ENCODE measurements around the gene PXDC1. TPM values are rescaled to one million over a fixed set of nuclear protein-coding genes. Genes with fewer than 3 reads are reported as not detected.

PXDC1 gene
- total and polyA plus RNA-seq, 2 donors (not counting 3 experiments of a cell fraction or from before 2014, with no cell fraction given): 60.9 to 121 TPM

DNA sequence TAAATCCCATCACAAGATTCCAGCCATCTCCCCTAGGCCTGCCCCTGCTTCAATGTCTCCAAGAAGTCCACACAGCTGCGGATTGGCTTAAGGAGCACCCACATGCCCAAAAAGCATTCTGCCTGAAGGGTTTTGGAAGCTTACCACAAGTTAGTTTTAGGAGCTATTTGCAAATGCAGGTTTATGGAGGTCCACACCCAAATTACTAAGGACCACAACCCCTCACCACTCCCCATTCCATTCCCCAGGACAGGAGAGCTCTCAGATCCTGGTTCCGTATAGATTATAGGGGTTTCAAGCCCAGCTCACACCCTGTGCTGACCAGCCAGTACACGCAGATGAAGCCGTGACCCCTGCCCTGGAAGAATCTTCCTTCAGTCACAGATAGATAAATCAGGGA, 24.3 kb upstream of the PXDC1 start:
- Histone ChIP-seq H3K9ac (replicated peaks; ENCODE audit: extremely low read depth, insufficient read depth, low read length) (no peak overlapping the region), H3K9me1 (replicated peaks; ENCODE audit: control insufficient read depth, extremely low read depth, insufficient read depth, low read length) (no peaks in the 10 kb centered on the region), H3K9me3 (replicated peaks; ENCODE audit: control insufficient read depth, insufficient read depth, low read length) (no peaks in the 10 kb centered on the region), H3K27ac (ENCODE audit: insufficient read depth, low read depth, low read length) (no peak overlapping the region), H3K4me1 (ENCODE audit: control insufficient read depth, extremely low read depth, insufficient read depth, low read length) (peaks cover 4% of the 10 kb centered on the region), H3K79me2 (ENCODE audit: control insufficient read depth, insufficient read depth, low read length) (no peaks in the 10 kb centered on the region), H2AFZ (ENCODE audit: low read depth, low read length) (no peak overlapping the region), H3K4me3 (replicated peaks in 1 of 3; ENCODE audit: insufficient read depth in 1 of 3, low read depth in 1 of 3, low read length in 3 of 3) (no peak overlapping the region), H3K4me2 (ENCODE audit: insufficient read depth, low read length) (no peak overlapping the region), H4K20me1 (replicated peaks; ENCODE audit: control insufficient read depth, extremely low read depth, insufficient read depth, low read length) (no peaks in the 10 kb centered on the region), H3K36me3 (ENCODE audit: control insufficient read depth in 2 of 2, extremely low read depth in 1 of 2, insufficient read depth in 2 of 2, low read length in 2 of 2) (no peaks in the 10 kb centered on the region), H3K27me3 (ENCODE audit: control insufficient read depth in 2 of 2, insufficient read depth in 2 of 2, low read length in 2 of 2) (no peaks in the 10 kb centered on the region)
- TF ChIP-seq POLR2AphosphoS5 (IDR thresholded peaks at IDR 0.05; ENCODE audit: insufficient read depth, low read depth, low read length) (no peak), GATA2 (IDR thresholded peaks at IDR 0.05; ENCODE audit: insufficient read depth, insufficient read length, low read depth, low read length) (no peak), POLR2A (IDR thresholded peaks at IDR 0.05; ENCODE audit: low read depth, low read length) (no peak), FOS (IDR thresholded peaks at IDR 0.05; ENCODE audit: borderline replicate concordance, insufficient read depth, low read length) (no peak), EZH2 (IDR thresholded peaks at IDR 0.05; ENCODE audit: borderline replicate concordance, low read depth, low read length, severe bottlenecking) (no peak), MYC (IDR thresholded peaks at IDR 0.05; ENCODE audit: low read depth, low read length) (no peak), JUN (IDR thresholded peaks at IDR 0.05; ENCODE audit: borderline replicate concordance, insufficient read depth, insufficient read length, low read depth) (no peak)
- TF ChIP-seq, protein P1, sequence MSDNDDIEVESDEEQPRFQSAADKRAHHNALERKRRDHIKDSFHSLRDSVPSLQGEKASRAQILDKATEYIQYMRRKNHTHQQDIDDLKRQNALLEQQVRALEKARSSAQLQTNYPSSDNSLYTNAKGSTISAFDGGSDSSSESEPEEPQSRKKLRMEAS (IDR thresholded peaks at IDR 0.05; ENCODE audit: insufficient read depth, insufficient read length): no peak
- TF ChIP-seq, protein P2, sequence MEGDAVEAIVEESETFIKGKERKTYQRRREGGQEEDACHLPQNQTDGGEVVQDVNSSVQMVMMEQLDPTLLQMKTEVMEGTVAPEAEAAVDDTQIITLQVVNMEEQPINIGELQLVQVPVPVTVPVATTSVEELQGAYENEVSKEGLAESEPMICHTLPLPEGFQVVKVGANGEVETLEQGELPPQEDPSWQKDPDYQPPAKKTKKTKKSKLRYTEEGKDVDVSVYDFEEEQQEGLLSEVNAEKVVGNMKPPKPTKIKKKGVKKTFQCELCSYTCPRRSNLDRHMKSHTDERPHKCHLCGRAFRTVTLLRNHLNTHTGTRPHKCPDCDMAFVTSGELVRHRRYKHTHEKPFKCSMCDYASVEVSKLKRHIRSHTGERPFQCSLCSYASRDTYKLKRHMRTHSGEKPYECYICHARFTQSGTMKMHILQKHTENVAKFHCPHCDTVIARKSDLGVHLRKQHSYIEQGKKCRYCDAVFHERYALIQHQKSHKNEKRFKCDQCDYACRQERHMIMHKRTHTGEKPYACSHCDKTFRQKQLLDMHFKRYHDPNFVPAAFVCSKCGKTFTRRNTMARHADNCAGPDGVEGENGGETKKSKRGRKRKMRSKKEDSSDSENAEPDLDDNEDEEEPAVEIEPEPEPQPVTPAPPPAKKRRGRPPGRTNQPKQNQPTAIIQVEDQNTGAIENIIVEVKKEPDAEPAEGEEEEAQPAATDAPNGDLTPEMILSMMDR (IDR thresholded peaks at IDR 0.05; ENCODE audit: extremely low read depth in 1 of 2, insufficient read depth in 1 of 2, low read depth in 1 of 2, low read length in 2 of 2): no peak
- FAIRE-seq (no peak), DNase-seq (ENCODE audit: low read depth, low spot score) (no peak)
- no TSS peak for BruUV-seq (replicated peaks)
- dilution Hi-C loops (cut with MboI; ENCODE audit: extremely low pct_ligation_motif_present, low sequenced_read_pairs): no loop called here
- intact Hi-C loops (cut with micrococcal nuclease): no loop called here
- CTCF ChIA-PET: interaction anchor here (1.3 to 1.7 kb wide), 3 partner anchors 10 to 73 kb away, joined by 3 to 4 read pairs (median 4); partner anchors contain the start of gene FAM50B
- POLR2A ChIA-PET: interaction anchor here (0.7 kb wide), 1 partner anchor 140 kb away, joined by 3 read pairs; no protein-coding TSS in a partner anchor

Measured in endothelial cell of umbilical vein (primary cell).